ENCODE data around the gene B3GALNT2.

GRCh38 chr1:235504122-235504493, at the start of gene B3GALNT2:
- TF ChIP-seq, protein P1, sequence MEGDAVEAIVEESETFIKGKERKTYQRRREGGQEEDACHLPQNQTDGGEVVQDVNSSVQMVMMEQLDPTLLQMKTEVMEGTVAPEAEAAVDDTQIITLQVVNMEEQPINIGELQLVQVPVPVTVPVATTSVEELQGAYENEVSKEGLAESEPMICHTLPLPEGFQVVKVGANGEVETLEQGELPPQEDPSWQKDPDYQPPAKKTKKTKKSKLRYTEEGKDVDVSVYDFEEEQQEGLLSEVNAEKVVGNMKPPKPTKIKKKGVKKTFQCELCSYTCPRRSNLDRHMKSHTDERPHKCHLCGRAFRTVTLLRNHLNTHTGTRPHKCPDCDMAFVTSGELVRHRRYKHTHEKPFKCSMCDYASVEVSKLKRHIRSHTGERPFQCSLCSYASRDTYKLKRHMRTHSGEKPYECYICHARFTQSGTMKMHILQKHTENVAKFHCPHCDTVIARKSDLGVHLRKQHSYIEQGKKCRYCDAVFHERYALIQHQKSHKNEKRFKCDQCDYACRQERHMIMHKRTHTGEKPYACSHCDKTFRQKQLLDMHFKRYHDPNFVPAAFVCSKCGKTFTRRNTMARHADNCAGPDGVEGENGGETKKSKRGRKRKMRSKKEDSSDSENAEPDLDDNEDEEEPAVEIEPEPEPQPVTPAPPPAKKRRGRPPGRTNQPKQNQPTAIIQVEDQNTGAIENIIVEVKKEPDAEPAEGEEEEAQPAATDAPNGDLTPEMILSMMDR (conservative IDR thresholded peaks at IDR 0.05): no peak
- TF ChIP-seq EZH2 (IDR thresholded peaks at IDR 0.05; ENCODE audit: low read depth): no peak
